Measurements from ENCODE around the gene PLEKHG2. TPM values are rescaled to one million over a fixed set of nuclear protein-coding genes. Genes with fewer than 3 reads are reported as not detected.

Gene PLEKHG2
- total and polyA plus RNA-seq, 9 of the 15 experiments (the other 6 are each of a cell fraction or from before 2014, with no cell fraction given), result 0.98 to 45.7 (median 9.8) TPM

- TF ChIP-seq ZZZ3 (IDR thresholded peaks at IDR 0.05), result no peak
- TF ChIP-seq BRD4 (IDR thresholded peaks at IDR 0.05), result no peak
- TF ChIP-seq SMARCE1 (IDR thresholded peaks at IDR 0.05), result peak; percentile 42
- TF ChIP-seq HCFC1 (IDR thresholded peaks at IDR 0.05; ENCODE audit: low read depth, low read length), result no peak
- no peak for TF ChIP-seq CGGBP1 (CRISPR knock-in tag; IDR thresholded peaks at IDR 0.05)
- 0 out of 2 replicates have a peak, but pooled peaks have one; percentile 27 for TF ChIP-seq TRIM28 (IDR thresholded peaks at IDR 0.05)
- no peak for TF ChIP-seq ZNF431 (CRISPR knock-in tag; IDR thresholded peaks at IDR 0.05)
- no peak for TF ChIP-seq RBM14 (IDR thresholded peaks at IDR 0.05; ENCODE audit: borderline replicate concordance, insufficient read depth, low read depth, low read length)
- TF ChIP-seq ZFX (CRISPR knock-in tag; IDR thresholded peaks at IDR 0.05), result no peak; the same call in 1 of the 2 replicates
- no peak for TF ChIP-seq ZBTB40 (IDR thresholded peaks at IDR 0.05)
- no peak for TF ChIP-seq ZBTB40 (CRISPR knock-in tag; IDR thresholded peaks at IDR 0.05)
- TF ChIP-seq BCOR (IDR thresholded peaks at IDR 0.05), result 0 out of 2 replicates have a peak, but pooled peaks have one; percentile 32
- TF ChIP-seq ARNT (IDR thresholded peaks at IDR 0.05), result no peak
- TF ChIP-seq ZBTB5 (IDR thresholded peaks at IDR 0.05), result peak; percentile 13; the same call in 1 of the 2 replicates
- no peak for TF ChIP-seq ZNF121 (CRISPR knock-in tag; conservative IDR thresholded peaks at IDR 0.05)
- no peak for TF ChIP-seq HMGXB4 (CRISPR knock-in tag; IDR thresholded peaks at IDR 0.05)
- no peak for TF ChIP-seq SMARCC2 (IDR thresholded peaks at IDR 0.05; ENCODE audit: low read depth)
These were observed 6.4 kb upstream of the PLEKHG2 start (continued) for GRCh38 chr19:39405958-39406655.
